GM19099 (cell line): ENCODE results near the gene TESMIN.

Experiments used
- POLR2A ChIP-seq: IDR thresholded peaks from 3 replicates; pipeline ENCODE4 v1.6.1; 2011; ENCODE audit warnings: low read depth; ENCODE audit not compliant: insufficient read length; ENCODE audit errors: extremely low read depth

The TESMIN gene

GRCh38 chr11:68751331-68751856 lies at the start of gene TESMIN:
TSS of gene TESMIN (minus strand) at chr11:68751520. CDS start at chr11:68750660, 860 bp downstream.
- no peak for TF ChIP-seq POLR2A

GRCh38 chr11:68798221-68798813 lies 47.0 kb upstream of the TESMIN start:
- no peak for TF ChIP-seq POLR2A

- TF ChIP-seq POLR2A: no peak
These were observed 45.5 kb upstream of the TESMIN start for GRCh38 chr11:68796801-68797200.

- TF ChIP-seq POLR2A: no peak
These were observed 41.2 kb upstream of the TESMIN start for GRCh38 chr11:68792400-68792966.

GRCh38 chr11:68784653-68785052 lies 33.3 kb upstream of the TESMIN start:
- no peak for TF ChIP-seq POLR2A

GRCh38 chr11:68783216-68783821 lies 32.0 kb upstream of the TESMIN start:
- no peak for TF ChIP-seq POLR2A

GRCh38 chr11:68782711-68783110 lies 31.4 kb upstream of the TESMIN start:
- TF ChIP-seq POLR2A: no peak

- no peak for TF ChIP-seq POLR2A
These were observed 29.5 kb upstream of the TESMIN start for GRCh38 chr11:68780829-68781228.

- no peak for TF ChIP-seq POLR2A
These were observed 26.9 kb upstream of the TESMIN start for GRCh38 chr11:68778205-68778604.

- no peak for TF ChIP-seq POLR2A
These were observed 25.3 kb upstream of the TESMIN start for GRCh38 chr11:68776442-68777235.

- no peak for TF ChIP-seq POLR2A
These were observed 24.6 kb upstream of the TESMIN start for GRCh38 chr11:68775951-68776388.

- TF ChIP-seq POLR2A: no peak
These were observed 22.9 kb upstream of the TESMIN start for GRCh38 chr11:68774194-68774585.

- TF ChIP-seq POLR2A: no peak
These were observed 22.3 kb upstream of the TESMIN start for GRCh38 chr11:68773521-68774193.

- no peak for TF ChIP-seq POLR2A
These were observed 21.6 kb upstream of the TESMIN start for GRCh38 chr11:68772936-68773335.

- no peak for TF ChIP-seq POLR2A
These were observed 19.5 kb upstream of the TESMIN start for GRCh38 chr11:68770781-68771180.
